K562 (cell line): ENCODE results near the gene GCGR. TPM values are rescaled to one million over a fixed set of nuclear protein-coding genes. Genes with fewer than 3 reads are reported as not detected.

Source experiments
- ATAC-seq: fragments of 200-7000 bp; cut with Tn5 transposase; 3 replicates; pipeline ENCODE4 v1.9.1; 2020; ENCODE audit warnings: moderate library complexity
- BruUV-seq: library from RNA; stranded (reverse); fragments of 400-500 nt; replicated peaks from 2 replicates; lab custom pipeline; 2021; lab: Mats Ljungman, UMichigan
- CTCF ChIA-PET: fragments of 300-600 bp; formaldehyde crosslinking; extraction: SDS; loops from one replicate; lab custom pipeline; 2021; ENCODE audit warnings: low intra/inter-chr PET ratio; lab: Yijun Ruan, JAX
- POLR2A ChIA-PET: fragments of 300-600, 350-650 bp; sonication (Branson Sonifier 250); formaldehyde crosslinking; extraction: SDS; loops from one replicate; lab custom pipeline; 2021; ENCODE audit warnings: antibody characterized with exemption, inconsistent platforms; lab: Yijun Ruan, JAX
- DNase-seq, 4 experiments: peaks; one replicate each; pipeline versions ENCODE4 v3.0.0 to v3.0.0-alpha.2; 2011 to 2018; ENCODE audit warnings: low spot score in 3 of 4, mixed read lengths in 3 of 4; ENCODE audit errors: extremely low read depth in 1 of 4
- FAIRE-seq: peaks from 2 replicates; lab custom pipeline; 2011; peaks lifted over from hg19 to GRCh38; lab: Jason Lieb, UNC
- H2AFZ ChIP-seq: 2 replicates; pipeline ENCODE4 v1.6.0; 2011; ENCODE audit warnings: low read depth, low read length, control low read depth, inconsistent platforms
- H3K27ac ChIP-seq: fragments of 200-600 bp; 3 replicates; pipeline ENCODE4 v1.8.0; 2011; ENCODE audit warnings: low read depth, mild to moderate bottlenecking, control low read depth, inconsistent platforms, low read length, moderate library complexity, mixed read lengths; ENCODE audit errors: extremely low read depth
- H3K27me3 ChIP-seq, 2 experiments: fragments of 300-600 bp in 1 of 2; 2 replicates in 1 of 2; 3 replicates in 1 of 2; pipeline versions ENCODE4 v1.6.0 to v1.8.0; 2011; ENCODE audit warnings: inconsistent platforms in 2 of 2, low read length in 2 of 2, mild to moderate bottlenecking in 1 of 2, mixed read lengths in 1 of 2, moderate library complexity in 1 of 2; ENCODE audit not compliant: control insufficient read depth in 2 of 2, insufficient read depth in 2 of 2
- H3K36me3 ChIP-seq: fragments of 300-600 bp; 3 replicates; pipeline ENCODE4 v1.8.0; 2011; ENCODE audit warnings: mild to moderate bottlenecking, low read length, inconsistent platforms; ENCODE audit not compliant: control insufficient read depth, insufficient read depth
- H3K4me1 ChIP-seq, 2 experiments: fragments of 200-600 bp in 1 of 2; replicated peaks in 1 of 2; 2 replicates in 1 of 2; 3 replicates in 1 of 2; pipeline versions ENCODE4 v1.5.1 to v1.8.0; 2011; ENCODE audit warnings: inconsistent platforms in 2 of 2, low read length in 2 of 2, mild to moderate bottlenecking in 1 of 2, mixed read lengths in 1 of 2, moderate library complexity in 1 of 2; ENCODE audit not compliant: control insufficient read depth in 2 of 2, insufficient read depth in 2 of 2
- H3K4me2 ChIP-seq: 2 replicates; pipeline ENCODE4 v1.6.1; 2011; ENCODE audit warnings: low read length, control low read depth, inconsistent platforms, mixed read lengths; ENCODE audit not compliant: insufficient read depth
- H3K4me3 ChIP-seq: fragments of 200-600 bp; sonication (generic), shearing (Covaris generic); 2 replicates; pipeline ENCODE4 v1.5.1; 2016; ENCODE audit warnings: control low read depth, inconsistent platforms
- H3K79me2 ChIP-seq: fragments of 200-600 bp; 3 replicates; pipeline ENCODE4 v1.8.0; 2011; ENCODE audit warnings: low read length, inconsistent platforms; ENCODE audit not compliant: control insufficient read depth, insufficient read depth
- H3K9ac ChIP-seq, 2 experiments: 2 replicates each; pipeline versions ENCODE4 v1.6.0 to v1.6.1; 2011; ENCODE audit warnings: low read depth in 2 of 2, low read length in 2 of 2, control low read depth in 1 of 2, inconsistent platforms in 1 of 2, mild to moderate bottlenecking in 1 of 2, mixed read lengths in 1 of 2; ENCODE audit not compliant: insufficient read depth in 1 of 2
- H3K9me1 ChIP-seq: one replicate; pipeline ENCODE4 v1.6.0; 2011; ENCODE audit warnings: inconsistent platforms, mild to moderate bottlenecking, low read length, moderate library complexity; ENCODE audit not compliant: control insufficient read depth, insufficient read depth
- H3K9me3 ChIP-seq: replicated peaks from 2 replicates; pipeline ENCODE4 v1.5.1; 2011; ENCODE audit warnings: low read depth, low read length, inconsistent platforms; ENCODE audit not compliant: control insufficient read depth, insufficient read depth
- H4K20me1 ChIP-seq: replicated peaks from 2 replicates; pipeline ENCODE4 v1.6.1; 2011; ENCODE audit warnings: low read length, inconsistent platforms, mixed read lengths; ENCODE audit not compliant: control insufficient read depth, insufficient read depth
- CREB1 ChIP-seq, 2 experiments: sonication (generic) in 1 of 2; formaldehyde crosslinking in 1 of 2; IDR thresholded peaks; 2 replicates each; pipeline versions ENCODE4 v1.6.1 to v1.8.0; 2012 to 2022; ENCODE audit warnings: inconsistent platforms in 1 of 2, mild to moderate bottlenecking in 1 of 2, missing genetic modification reagents in 1 of 2, moderate library complexity in 1 of 2
- DMBX1 ChIP-seq: fragments of 250-450 bp; sonication (Bioruptor Pico); IDR thresholded peaks from 2 replicates; pipeline ENCODE4 v1.8.0; 2022; ENCODE audit warnings: inconsistent platforms, mild to moderate bottlenecking, moderate library complexity, borderline replicate concordance
- FUS ChIP-seq: fragments of 200-400 bp; formaldehyde crosslinking; optimal IDR thresholded peaks from 2 replicates; pipeline ENCODE3; 2017; ENCODE audit warnings: low read depth, low read length
- ZSCAN32 ChIP-seq: fragments of 450-650 bp; formaldehyde crosslinking; IDR thresholded peaks from 2 replicates; pipeline ENCODE4 v1.4.0; 2020; ENCODE audit warnings: mild to moderate bottlenecking, moderate library complexity
- WGBS: fragments of 100-300 bp; shearing (Covaris generic); methylation state at CpG from one replicate; pipeline ENCODE4 v1.1.6; 2016; ENCODE audit warnings: low coverage, mixed read lengths; ENCODE audit not compliant: insufficient coverage; ENCODE audit errors: missing lambda C conversion rate; 5-methylcytosine and 5-hydroxymethylcytosine counted together
- in situ Hi-C: fragments of 300-500 bp; cut with MboI; formaldehyde crosslinking; loops from 4 replicates; pipeline ENCODE4 v1.15.0; 2018; ENCODE audit warnings: inconsistent platforms, mixed read lengths
- intact Hi-C: fragments of 100-400 bp; cut with micrococcal nuclease; formaldehyde crosslinking; loops from 2 replicates; pipeline ENCODE4 v1.14.2; 2022
- polyA plus RNA-seq, 8 experiments: library from polyadenylated mRNA; depleted of rRNA in 4 of 8; stranded (reverse) in 5 of 8; unstranded in 3 of 8; fragments of >200 nt; fragmentation: Nextera tagmentation in 2 of 8; fragmentation: Illumina TruSeq in 1 of 8; extraction: Ambion mirVana in 2 of 8; extraction: Trizol in 1 of 8; gene quantifications; 2 replicates each; pipeline versions ENCODE4 v1.2.1 to v1.2.3, GENCODE V29; 2011 to 2014; ENCODE audit warnings: inconsistent platforms in 1 of 8, missing spikeins in 1 of 8
- total RNA-seq, 7 experiments: library from RNA; depleted of rRNA in 6 of 7; stranded (reverse); fragments of >200 nt in 6 of 7; fragmentation: Illumina TruSeq in 2 of 7; extraction: Trizol in 2 of 7; gene quantifications; 2 replicates each; pipeline versions ENCODE4 v1.2.1 to v1.2.3, GENCODE V29; 2011 to 2021; ENCODE audit warnings: low replicate concordance in 1 of 7

GCGR gene
- total and polyA plus RNA-seq, 9 of the 15 experiments (the other 6 are each of a cell fraction or from before 2014, with no cell fraction given), result not detected

DNA sequence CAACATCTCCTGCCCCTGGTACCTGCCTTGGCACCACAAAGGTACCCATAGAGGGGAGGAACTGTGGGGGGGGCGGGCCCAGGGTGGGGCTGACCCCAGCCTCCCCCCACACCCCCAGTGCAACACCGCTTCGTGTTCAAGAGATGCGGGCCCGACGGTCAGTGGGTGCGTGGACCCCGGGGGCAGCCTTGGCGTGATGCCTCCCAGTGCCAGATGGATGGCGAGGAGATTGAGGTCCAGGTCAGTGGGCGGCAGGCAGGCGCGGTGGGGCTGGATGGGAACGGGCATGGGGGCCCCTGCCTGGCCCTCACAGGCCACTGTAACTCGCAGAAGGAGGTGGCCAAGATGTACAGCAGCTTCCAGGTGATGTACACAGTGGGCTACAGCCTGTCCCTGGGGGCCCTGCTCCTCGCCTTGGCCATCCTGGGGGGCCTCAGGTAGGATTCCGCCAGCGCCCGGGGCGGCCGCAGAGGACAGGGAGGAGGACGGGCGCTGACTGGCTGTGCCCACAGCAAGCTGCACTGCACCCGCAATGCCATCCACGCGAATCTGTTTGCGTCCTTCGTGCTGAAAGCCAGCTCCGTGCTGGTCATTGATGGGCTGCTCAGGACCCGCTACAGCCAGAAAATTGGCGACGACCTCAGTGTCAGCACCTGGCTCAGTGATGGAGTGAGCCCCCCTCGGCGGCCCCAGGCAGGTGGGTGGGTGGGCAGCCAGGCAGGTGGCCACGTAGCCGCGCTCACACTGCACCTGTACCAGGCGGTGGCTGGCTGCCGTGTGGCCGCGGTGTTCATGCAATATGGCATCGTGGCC is 7.1 kb downstream of the GCGR start:
- Histone ChIP-seq H3K36me3 (no peaks in the 10 kb centered on the region), H2AFZ (no peak overlapping the region), H3K4me1 (peaks cover 0 to 87% of the 10 kb centered on the region in 2 experiments; a peak in 3 of 5 replicates), H3K9me1 (peaks cover 2% of the 10 kb centered on the region), H3K79me2 (no peaks in the 10 kb centered on the region), H3K27ac (no peak overlapping the region), H4K20me1 (peaks cover 8% of the 10 kb centered on the region), H3K4me3 (no peak overlapping the region), H3K27me3 (peaks cover 14 to 62% of the 10 kb centered on the region in 2 experiments; a peak in 4 of 5 replicates), H3K9ac (peak overlapping the region in 1 of 2 experiments; percentile 35; a peak in 2 of 4 replicates), H3K9me3 (no peaks in the 10 kb centered on the region), H3K4me2 (no peak overlapping the region)
- ATAC-seq (no peak), DNase-seq (no peak), FAIRE-seq (no peak)
- 35% methylated on average over 30 of the region's 42 CpGs for WGBS
- in situ Hi-C loops (no loop called here), intact Hi-C loops (no loop called here)
- CTCF ChIA-PET, result no interaction called here
- no TSS peak for BruUV-seq
- TF ChIP-seq ZSCAN32 (CRISPR knock-in tag) (no peak), CREB1 (IDR thresholded peaks at IDR 0.05) (no peak), CREB1 (CRISPR knock-in tag; IDR thresholded peaks at IDR 0.05) (no peak), FUS (no peak), DMBX1 (CRISPR knock-in tag) (no peak)
- POLR2A ChIA-PET, result interaction anchor here (0.6 to 1.2 kb wide), 3 partner anchors 11 to 71 kb away, joined by 3 read pairs; no protein-coding TSS in a partner anchor
